GM12878 (cell line): ENCODE measurements around the gene NCAM1.

Experiments used
- ATF3 ChIP-seq: IDR thresholded peaks from 2 replicates; pipeline ENCODE4 v1.6.1; 2011; ENCODE audit warnings: low read depth, mild to moderate bottlenecking, low read length, moderate library complexity, borderline replicate concordance; ENCODE audit errors: extremely low read depth
- BMI1 ChIP-seq: fragments of 450-650 bp; IDR thresholded peaks from 2 replicates; pipeline ENCODE4 v1.6.1; 2016; ENCODE audit warnings: mild to moderate bottlenecking, moderate library complexity, borderline replicate concordance
- CEBPB ChIP-seq, 2 experiments: fragments of 150-350 bp in 1 of 2; IDR thresholded peaks; 2 replicates each; pipeline ENCODE4 v1.6.1; 2012 to 2014; ENCODE audit warnings: low read depth in 2 of 2, low read length in 2 of 2, borderline replicate concordance in 1 of 2, inconsistent platforms in 1 of 2
- CTCF ChIP-seq, 3 experiments: IDR thresholded peaks in 2 of 3; conservative IDR thresholded peaks in 1 of 3; 2 replicates each; pipeline ENCODE4 v1.5.1; 2011; ENCODE audit warnings: low read depth in 3 of 3, low read length in 3 of 3, mild to moderate bottlenecking in 3 of 3, control low read depth in 2 of 3, moderate library complexity in 2 of 3, inconsistent platforms in 1 of 3, mixed read lengths in 1 of 3; ENCODE audit not compliant: control insufficient read depth in 2 of 3, insufficient read depth in 1 of 3; ENCODE audit errors: extremely low read depth in 1 of 3
- EP300 ChIP-seq, 2 experiments: fragments of 150-350 bp in 1 of 2; IDR thresholded peaks; 2 replicates each; pipeline ENCODE4 v1.6.1; 2011 to 2012; ENCODE audit warnings: low read depth in 2 of 2, low read length in 2 of 2, borderline replicate concordance in 1 of 2, improper control_type of control experiment in 1 of 2, inconsistent platforms in 1 of 2; ENCODE audit not compliant: control insufficient read depth in 1 of 2
- JUND ChIP-seq: IDR thresholded peaks from 2 replicates; pipeline ENCODE4 v1.6.1; 2012; ENCODE audit warnings: low read depth, mild to moderate bottlenecking, low read length, improper control_type of control experiment, moderate library complexity
- POLR2A ChIP-seq: IDR thresholded peaks from 2 replicates; pipeline ENCODE4 v1.6.1; 2011; ENCODE audit warnings: low read depth, mild to moderate bottlenecking, low read length
- RAD51 ChIP-seq: fragments of 450-650 bp; IDR thresholded peaks from 2 replicates; pipeline ENCODE4 v1.6.1; 2016; ENCODE audit warnings: moderate library complexity, mild to moderate bottlenecking, inconsistent platforms
- TAF1 ChIP-seq: IDR thresholded peaks from 2 replicates; pipeline ENCODE4 v1.6.1; 2011; ENCODE audit warnings: mild to moderate bottlenecking, low read depth, low read length, borderline replicate concordance
- TF ChIP-seq, protein P1 (sequence below): IDR thresholded peaks from 2 replicates; pipeline ENCODE4 v1.6.1; 2011; ENCODE audit warnings: low read depth, low read length, improper control_type of control experiment, borderline replicate concordance
- TF ChIP-seq, protein P2 (sequence below): IDR thresholded peaks from 2 replicates; pipeline ENCODE4 v1.6.1; 2012; ENCODE audit warnings: mild to moderate bottlenecking, low read depth, low read length

GRCh38 chr11:112966561-112966960, 5.3 kb downstream of the NCAM1 start:
- TF ChIP-seq POLR2A (no peak), RAD51 (no peak), CTCF (IDR thresholded peaks at IDR 0.05 in 2 of 3, conservative IDR thresholded peaks at IDR 0.05 in 1 of 3; ENCODE audit: control insufficient read depth in 2 of 3, extremely low read depth in 1 of 3, insufficient read depth in 1 of 3, low read depth in 3 of 3, low read length in 3 of 3) (no peak), TAF1 (no peak), BMI1 (no peak), EP300 (IDR thresholded peaks at IDR 0.05; ENCODE audit: borderline replicate concordance in 1 of 2, control insufficient read depth in 1 of 2, low read depth in 2 of 2, low read length in 2 of 2) (no peak), CEBPB (IDR thresholded peaks at IDR 0.05; ENCODE audit: borderline replicate concordance in 1 of 2, low read depth in 2 of 2, low read length in 2 of 2) (no peak), ATF3 (no peak), JUND (no peak)
- TF ChIP-seq, protein P1, sequence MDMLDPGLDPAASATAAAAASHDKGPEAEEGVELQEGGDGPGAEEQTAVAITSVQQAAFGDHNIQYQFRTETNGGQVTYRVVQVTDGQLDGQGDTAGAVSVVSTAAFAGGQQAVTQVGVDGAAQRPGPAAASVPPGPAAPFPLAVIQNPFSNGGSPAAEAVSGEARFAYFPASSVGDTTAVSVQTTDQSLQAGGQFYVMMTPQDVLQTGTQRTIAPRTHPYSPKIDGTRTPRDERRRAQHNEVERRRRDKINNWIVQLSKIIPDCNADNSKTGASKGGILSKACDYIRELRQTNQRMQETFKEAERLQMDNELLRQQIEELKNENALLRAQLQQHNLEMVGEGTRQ = no peak
- TF ChIP-seq, protein P2, sequence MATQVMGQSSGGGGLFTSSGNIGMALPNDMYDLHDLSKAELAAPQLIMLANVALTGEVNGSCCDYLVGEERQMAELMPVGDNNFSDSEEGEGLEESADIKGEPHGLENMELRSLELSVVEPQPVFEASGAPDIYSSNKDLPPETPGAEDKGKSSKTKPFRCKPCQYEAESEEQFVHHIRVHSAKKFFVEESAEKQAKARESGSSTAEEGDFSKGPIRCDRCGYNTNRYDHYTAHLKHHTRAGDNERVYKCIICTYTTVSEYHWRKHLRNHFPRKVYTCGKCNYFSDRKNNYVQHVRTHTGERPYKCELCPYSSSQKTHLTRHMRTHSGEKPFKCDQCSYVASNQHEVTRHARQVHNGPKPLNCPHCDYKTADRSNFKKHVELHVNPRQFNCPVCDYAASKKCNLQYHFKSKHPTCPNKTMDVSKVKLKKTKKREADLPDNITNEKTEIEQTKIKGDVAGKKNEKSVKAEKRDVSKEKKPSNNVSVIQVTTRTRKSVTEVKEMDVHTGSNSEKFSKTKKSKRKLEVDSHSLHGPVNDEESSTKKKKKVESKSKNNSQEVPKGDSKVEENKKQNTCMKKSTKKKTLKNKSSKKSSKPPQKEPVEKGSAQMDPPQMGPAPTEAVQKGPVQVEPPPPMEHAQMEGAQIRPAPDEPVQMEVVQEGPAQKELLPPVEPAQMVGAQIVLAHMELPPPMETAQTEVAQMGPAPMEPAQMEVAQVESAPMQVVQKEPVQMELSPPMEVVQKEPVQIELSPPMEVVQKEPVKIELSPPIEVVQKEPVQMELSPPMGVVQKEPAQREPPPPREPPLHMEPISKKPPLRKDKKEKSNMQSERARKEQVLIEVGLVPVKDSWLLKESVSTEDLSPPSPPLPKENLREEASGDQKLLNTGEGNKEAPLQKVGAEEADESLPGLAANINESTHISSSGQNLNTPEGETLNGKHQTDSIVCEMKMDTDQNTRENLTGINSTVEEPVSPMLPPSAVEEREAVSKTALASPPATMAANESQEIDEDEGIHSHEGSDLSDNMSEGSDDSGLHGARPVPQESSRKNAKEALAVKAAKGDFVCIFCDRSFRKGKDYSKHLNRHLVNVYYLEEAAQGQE = no peak
